ENCODE data around the gene STX2.
"Not testable (repeated sequence)": the region's sequence is repeated elsewhere in the genome, so short reads cannot be mapped to it uniquely, and the experiment has no call there.

Gene STX2

GRCh38 chr12:130764475-130765185 lies 74.4 kb downstream of the STX2 start:
- no peak for DNase-seq (ENCODE audit: low read depth)

GRCh38 chr12:130764073-130764472 lies 75.0 kb downstream of the STX2 start:
- no peak for DNase-seq (ENCODE audit: low read depth)

GRCh38 chr12:130762319-130762675 lies 76.8 kb downstream of the STX2 start:
- DNase-seq (ENCODE audit: low read depth): no peak

GRCh38 chr12:130761537-130762318 lies 77.3 kb downstream of the STX2 start:
- DNase-seq (ENCODE audit: low read depth): peak; percentile 45

DNA sequence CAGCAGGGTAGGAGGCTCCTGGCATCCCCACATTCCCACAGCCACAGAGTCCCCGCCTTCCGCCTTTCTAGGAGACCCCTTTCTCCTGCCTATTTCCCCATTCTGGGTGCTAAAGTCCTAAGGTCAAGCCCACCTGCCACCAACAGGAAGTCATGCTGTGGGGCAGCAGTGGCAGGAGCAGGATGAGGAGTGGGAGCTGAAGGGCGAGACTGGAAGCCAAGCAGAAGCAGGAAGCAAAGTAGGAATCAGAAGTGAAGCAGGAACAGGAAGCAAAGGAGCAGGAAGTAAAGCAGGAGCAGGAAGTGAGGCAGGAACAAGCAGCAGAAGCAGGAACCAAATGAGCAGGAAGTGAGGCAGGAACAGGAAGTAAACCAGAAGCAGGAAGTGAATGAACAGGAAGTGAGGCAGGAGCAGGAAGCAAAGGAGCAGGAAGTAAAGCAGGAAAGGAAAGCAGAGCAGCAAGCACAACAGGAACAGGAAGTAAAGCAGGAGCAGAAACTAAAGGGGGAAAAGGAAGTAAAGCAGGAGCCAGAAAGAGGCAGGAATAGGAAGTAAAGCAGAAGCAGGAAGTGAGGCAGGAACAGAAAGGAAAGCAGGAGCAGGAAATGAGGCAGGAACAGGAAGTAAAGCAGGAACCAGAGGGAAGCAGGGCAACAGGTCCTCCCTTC lies 84.7 kb downstream of the STX2 start:
- DNase-seq (ENCODE audit: low read depth): no peak

- no peak for DNase-seq (ENCODE audit: low read depth)
These were observed 86.3 kb downstream of the STX2 start for GRCh38 chr12:130752692-130753230.

GRCh38 chr12:130752037-130752436 lies 87.0 kb downstream of the STX2 start:
- DNase-seq (ENCODE audit: low read depth): not testable (repeated sequence)

GRCh38 chr12:130748786-130749185 lies 90.3 kb downstream of the STX2 start:
- no peak for DNase-seq (ENCODE audit: low read depth)

DNA sequence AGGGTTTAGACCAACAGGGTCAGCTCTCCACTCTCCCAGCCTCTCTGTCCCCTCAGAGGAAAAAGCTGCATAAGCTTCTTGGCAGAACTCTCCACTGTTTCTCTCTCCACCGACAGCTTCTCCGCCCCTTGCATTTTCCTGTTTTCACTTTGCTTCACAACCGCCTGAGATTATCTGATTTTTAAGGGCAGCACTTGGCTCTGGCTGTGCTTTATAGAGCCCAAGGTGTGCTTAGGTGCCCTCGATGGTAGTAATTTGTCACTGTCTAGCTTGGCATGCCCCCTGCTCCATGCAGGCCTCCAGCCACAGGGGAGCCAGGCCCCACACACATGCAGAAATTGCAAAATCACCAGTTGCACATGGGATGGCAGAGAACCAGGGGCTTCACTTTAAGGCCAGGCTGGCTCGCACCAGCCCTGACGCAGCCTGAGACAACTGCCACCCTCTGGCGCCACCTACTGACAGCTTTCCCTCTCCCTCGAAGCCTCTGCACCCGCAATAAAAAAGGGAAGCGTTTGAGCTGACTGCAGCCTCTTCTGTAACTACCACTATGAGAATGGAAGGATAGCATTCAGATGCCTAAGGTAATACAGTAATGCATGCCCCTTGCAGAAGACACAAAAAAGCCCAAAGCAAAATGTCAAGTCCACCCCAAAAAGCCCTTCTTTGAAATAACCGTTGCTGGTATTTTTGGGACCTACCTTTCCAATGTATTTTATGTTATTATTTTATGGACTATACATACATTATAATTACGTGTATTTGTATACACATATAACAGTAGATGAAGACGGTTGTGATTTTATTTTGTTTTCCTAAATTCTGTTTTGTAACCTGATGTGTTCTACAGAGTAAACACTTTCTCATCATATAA lies 90.9 kb downstream of the STX2 start:
- peak; percentile 45 for DNase-seq (ENCODE audit: low read depth)

DNA sequence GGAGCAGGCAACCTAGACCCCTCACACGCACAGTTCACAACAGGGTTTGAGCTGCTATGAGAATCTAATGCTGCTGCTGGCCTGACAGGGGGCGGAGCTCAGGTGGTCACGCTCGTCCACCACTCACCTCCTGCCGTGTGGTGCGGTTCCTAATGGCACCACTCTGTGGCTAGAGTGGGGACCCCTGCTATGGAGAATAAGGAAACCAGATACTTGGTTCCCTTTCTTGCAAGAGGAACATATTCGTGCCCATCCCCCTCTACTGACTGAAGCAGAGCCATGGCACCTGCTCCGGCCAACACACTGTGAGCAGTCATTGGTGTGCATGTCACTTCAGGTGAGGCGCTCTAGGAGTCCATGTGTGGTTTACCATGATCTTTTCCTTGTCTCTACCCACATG lies 92.5 kb downstream of the STX2 start:
- no peak for DNase-seq (ENCODE audit: low read depth)

DNA sequence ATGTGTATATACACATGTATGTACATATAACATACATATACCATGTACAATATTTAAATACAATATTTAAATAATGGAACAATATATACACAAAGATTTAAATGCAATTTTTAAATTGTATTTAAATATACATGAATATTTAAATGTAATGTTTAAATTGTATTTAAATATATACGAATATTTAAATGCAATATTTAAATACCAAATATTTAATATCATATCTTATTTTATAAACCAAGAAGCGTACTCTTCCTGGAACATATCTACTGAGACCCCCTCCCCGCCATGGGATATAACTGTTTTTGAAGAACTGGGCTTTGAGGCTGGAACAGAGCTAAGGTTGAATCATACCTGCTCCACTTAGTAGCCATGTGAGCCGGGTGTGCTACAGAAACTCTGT lies 93.1 kb downstream of the STX2 start:
- DNase-seq (ENCODE audit: low read depth): no peak

DNA sequence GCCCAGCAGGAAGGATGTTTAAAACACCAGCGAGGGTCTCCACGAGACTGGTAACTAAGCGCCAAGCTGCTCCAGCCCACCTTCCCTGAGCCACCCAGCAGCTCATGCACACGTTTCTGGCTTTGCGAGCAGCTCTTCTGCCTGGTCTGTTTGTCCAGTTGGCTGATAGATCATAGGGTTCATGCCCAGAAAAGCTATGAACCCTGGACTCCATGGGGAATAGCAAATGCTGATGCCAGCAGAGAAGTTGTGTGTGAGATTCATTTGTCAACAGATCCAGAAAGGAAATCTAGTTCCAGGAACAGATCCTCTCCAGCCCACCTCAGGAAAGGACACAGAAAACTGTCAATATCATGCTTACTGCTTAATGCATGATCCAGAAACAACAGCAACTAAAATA lies 94.8 kb downstream of the STX2 start:
- no peak for DNase-seq (ENCODE audit: low read depth)

- DNase-seq (ENCODE audit: low read depth): no peak
These were observed 95.4 kb downstream of the STX2 start for GRCh38 chr12:130743606-130744005.

DNA sequence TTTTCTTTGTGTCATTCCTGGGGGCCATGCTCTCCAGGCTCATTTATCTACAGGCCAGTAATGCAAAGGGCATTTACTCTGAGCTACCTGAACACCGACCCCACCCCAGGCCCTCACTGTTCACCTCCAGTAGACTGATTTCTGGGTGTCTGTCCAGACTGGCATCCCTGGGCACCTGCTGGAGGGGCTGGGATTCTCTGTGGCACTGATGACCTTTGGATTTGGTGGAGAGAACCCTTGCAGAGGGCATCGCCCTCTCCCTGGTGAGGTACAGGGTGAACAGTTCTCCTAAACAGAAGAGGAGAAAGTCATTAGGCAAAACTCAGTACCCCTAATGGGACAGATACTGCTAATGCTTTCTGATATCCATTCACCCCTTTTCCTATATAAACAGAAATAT lies 95.9 kb downstream of the STX2 start:
- no peak for DNase-seq (ENCODE audit: low read depth)

DNA sequence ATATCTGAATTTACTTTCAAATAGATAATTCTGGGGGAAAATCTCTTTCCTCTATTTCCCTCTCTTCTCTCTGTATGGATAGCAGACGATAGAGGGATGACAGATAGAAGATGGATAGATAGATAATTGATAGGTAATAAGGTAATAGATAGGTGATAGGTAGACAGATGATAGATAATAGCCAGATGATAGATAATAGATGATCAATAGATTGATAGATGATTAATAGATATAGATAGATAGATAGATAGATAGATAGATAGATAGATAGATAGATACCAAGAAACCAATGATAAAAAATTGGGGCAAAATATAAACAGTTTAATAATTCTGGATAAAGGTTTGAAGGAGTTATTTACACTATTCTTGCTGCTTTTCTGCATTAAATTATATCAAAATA lies 96.3 kb downstream of the STX2 start:
- DNase-seq (ENCODE audit: low read depth): no peak

DNA sequence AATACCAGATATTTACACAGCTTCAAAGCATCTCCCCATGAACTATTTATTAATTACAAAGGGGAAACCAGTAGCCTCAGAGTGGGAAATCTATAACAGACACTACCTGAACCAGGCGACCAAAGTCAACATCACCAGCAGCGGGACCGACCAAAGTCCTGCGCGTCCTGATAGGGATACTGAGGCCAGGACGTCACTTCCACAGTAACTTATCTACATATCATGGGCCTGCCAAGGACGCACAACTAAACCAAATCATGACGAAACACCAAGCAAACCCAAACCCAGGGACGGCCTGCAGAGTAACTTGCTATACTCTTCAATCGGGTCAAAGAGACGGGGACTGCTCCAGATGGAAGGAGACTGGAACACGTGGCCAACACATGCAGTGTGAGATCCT lies 96.9 kb downstream of the STX2 start:
- no peak for DNase-seq (ENCODE audit: low read depth)

All from activated T-helper 9 cell treated with anti-CD3 and anti-CD28 coated beads, Interleukin-2, amount 50 U/mL, for 16 hours (primary cell).